K562 (cell line): ENCODE data around the gene LAMTOR4. TPM values are rescaled to one million over a fixed set of nuclear protein-coding genes. Genes with fewer than 3 reads are reported as not detected.

Experiments used
- BDP1 ChIP-seq: IDR thresholded peaks from 3 replicates; pipeline ENCODE4 v1.6.1; 2011; ENCODE audit not compliant: insufficient read length, insufficient read depth
- MTA2 ChIP-seq: fragments of 450-650 bp; IDR thresholded peaks from 2 replicates; pipeline ENCODE4 v1.6.1; 2016; ENCODE audit warnings: low read depth
- NELFE ChIP-seq: IDR thresholded peaks from 2 replicates; pipeline ENCODE4 v1.6.1; 2011; ENCODE audit warnings: mild to moderate bottlenecking; ENCODE audit not compliant: insufficient read depth, insufficient read length
- NFE2 ChIP-seq: IDR thresholded peaks from 2 replicates; pipeline ENCODE4 v1.6.1; 2014; ENCODE audit warnings: antibody characterized with exemption, low read depth
- NUFIP1 ChIP-seq: fragments of 450-650 bp; IDR thresholded peaks from 2 replicates; pipeline ENCODE4 v1.6.1; 2018; ENCODE audit not compliant: partially characterized antibody
- RAD51 ChIP-seq: fragments of 450-650 bp; IDR thresholded peaks from 2 replicates; pipeline ENCODE4 v1.7.1; 2016; ENCODE audit warnings: low read depth, mild to moderate bottlenecking, borderline replicate concordance
- RBFOX2 ChIP-seq: fragments of 200-400 bp; formaldehyde crosslinking; IDR thresholded peaks from 2 replicates; pipeline ENCODE4 v1.6.1; 2017; ENCODE audit warnings: low read depth, mild to moderate bottlenecking, low read length, moderate library complexity
- RCOR1 ChIP-seq, 2 experiments: IDR thresholded peaks; 2 replicates each; pipeline ENCODE4 v1.6.1; 2012; ENCODE audit warnings: low read depth in 2 of 2, low read length in 2 of 2, borderline replicate concordance in 1 of 2, improper control_type of control experiment in 1 of 2
- RHOXF2B ChIP-seq: fragments of 250-450 bp; sonication (Bioruptor Pico); conservative IDR thresholded peaks from 2 replicates; pipeline ENCODE4 v1.5.1; 2021
- SRF ChIP-seq, 2 experiments: fragments of 250-450, 450-650 bp in 1 of 2; sonication (Bioruptor Pico) in 1 of 2; sonication (generic) in 1 of 2; formaldehyde crosslinking; IDR thresholded peaks; 2 replicates each; pipeline versions ENCODE4 v1.5.0 to v1.5.1; 2020 to 2022; ENCODE audit warnings: mild to moderate bottlenecking in 1 of 2, missing genetic modification reagents in 1 of 2
- TAF1 ChIP-seq: IDR thresholded peaks from 2 replicates; pipeline ENCODE4 v1.6.1; 2011; ENCODE audit warnings: mild to moderate bottlenecking, low read length, moderate library complexity; ENCODE audit not compliant: insufficient read depth, control insufficient read depth, severe bottlenecking; ENCODE audit errors: extremely low read depth
- TEAD2 ChIP-seq: fragments of 450-650 bp; IDR thresholded peaks from 2 replicates; pipeline ENCODE4 v1.6.1; 2016; ENCODE audit warnings: missing genetic modification characterization, control low read depth, missing compliant biosample characterization
- ZNF408 ChIP-seq: fragments of 250-450 bp; sonication (Bioruptor Pico); IDR thresholded peaks from 2 replicates; pipeline ENCODE4 v1.4.0; 2020; ENCODE audit warnings: low read depth, mild to moderate bottlenecking, moderate library complexity
- ZZZ3 ChIP-seq: fragments of 450-650 bp; IDR thresholded peaks from 2 replicates; pipeline ENCODE4 v1.6.1; 2016; ENCODE audit warnings: antibody characterized with exemption, mild to moderate bottlenecking, moderate library complexity
- polyA plus RNA-seq, 8 experiments: library from polyadenylated mRNA; depleted of rRNA in 4 of 8; stranded (reverse) in 5 of 8; unstranded in 3 of 8; fragments of >200 nt; fragmentation: Nextera tagmentation in 2 of 8; fragmentation: Illumina TruSeq in 1 of 8; extraction: Ambion mirVana in 2 of 8; extraction: Trizol in 1 of 8; gene quantifications; 2 replicates each; pipeline versions ENCODE4 v1.2.1 to v1.2.3, GENCODE V29; 2011 to 2014; ENCODE audit warnings: inconsistent platforms in 1 of 8, missing spikeins in 1 of 8
- total RNA-seq, 7 experiments: library from RNA; depleted of rRNA in 6 of 7; stranded (reverse); fragments of >200 nt in 6 of 7; fragmentation: Illumina TruSeq in 2 of 7; extraction: Trizol in 2 of 7; gene quantifications; 2 replicates each; pipeline versions ENCODE4 v1.2.1 to v1.2.3, GENCODE V29; 2011 to 2021; ENCODE audit warnings: low replicate concordance in 1 of 7
- TF ChIP-seq, protein P1 (sequence below), 2 experiments: IDR thresholded peaks; 2 replicates each; pipeline ENCODE4 v1.6.1; 2011; ENCODE audit warnings: borderline replicate concordance in 1 of 2, control low read depth in 1 of 2, low read depth in 1 of 2, low read length in 1 of 2, mild to moderate bottlenecking in 1 of 2, mixed read lengths in 1 of 2, moderate library complexity in 1 of 2; ENCODE audit not compliant: insufficient read depth in 1 of 2, insufficient read length in 1 of 2, poor library complexity in 1 of 2, severe bottlenecking in 1 of 2; ENCODE audit errors: extremely low read depth in 1 of 2
- TF ChIP-seq, protein P2 (sequence below): fragments of 250-450 bp; sonication (Bioruptor Pico); IDR thresholded peaks from 2 replicates; pipeline ENCODE4 v1.5.0; 2021
- TF ChIP-seq, protein P3 (sequence below): fragments of 450-650 bp; IDR thresholded peaks from 2 replicates; pipeline ENCODE4 v1.6.1; 2016; ENCODE audit warnings: missing biosample characterization, missing genetic modification characterization
- TF ChIP-seq, protein P4 (sequence below), 2 experiments: fragments of 450-650 bp; IDR thresholded peaks; 2 replicates each; pipeline ENCODE4 v1.6.1; 2018; ENCODE audit warnings: mild to moderate bottlenecking in 2 of 2, low read depth in 1 of 2; ENCODE audit not compliant: partially characterized antibody in 2 of 2
- TF ChIP-seq, protein P5 (sequence below): sonication (generic); formaldehyde crosslinking; IDR thresholded peaks from 2 replicates; pipeline ENCODE4 v1.9.0; 2022; ENCODE audit warnings: mild to moderate bottlenecking, missing genetic modification reagents

Gene LAMTOR4
- total and polyA plus RNA-seq, 9 of the 15 experiments (the other 6 are each of a cell fraction or from before 2014, with no cell fraction given), result 79.6 to 314 (median 195) TPM

DNA sequence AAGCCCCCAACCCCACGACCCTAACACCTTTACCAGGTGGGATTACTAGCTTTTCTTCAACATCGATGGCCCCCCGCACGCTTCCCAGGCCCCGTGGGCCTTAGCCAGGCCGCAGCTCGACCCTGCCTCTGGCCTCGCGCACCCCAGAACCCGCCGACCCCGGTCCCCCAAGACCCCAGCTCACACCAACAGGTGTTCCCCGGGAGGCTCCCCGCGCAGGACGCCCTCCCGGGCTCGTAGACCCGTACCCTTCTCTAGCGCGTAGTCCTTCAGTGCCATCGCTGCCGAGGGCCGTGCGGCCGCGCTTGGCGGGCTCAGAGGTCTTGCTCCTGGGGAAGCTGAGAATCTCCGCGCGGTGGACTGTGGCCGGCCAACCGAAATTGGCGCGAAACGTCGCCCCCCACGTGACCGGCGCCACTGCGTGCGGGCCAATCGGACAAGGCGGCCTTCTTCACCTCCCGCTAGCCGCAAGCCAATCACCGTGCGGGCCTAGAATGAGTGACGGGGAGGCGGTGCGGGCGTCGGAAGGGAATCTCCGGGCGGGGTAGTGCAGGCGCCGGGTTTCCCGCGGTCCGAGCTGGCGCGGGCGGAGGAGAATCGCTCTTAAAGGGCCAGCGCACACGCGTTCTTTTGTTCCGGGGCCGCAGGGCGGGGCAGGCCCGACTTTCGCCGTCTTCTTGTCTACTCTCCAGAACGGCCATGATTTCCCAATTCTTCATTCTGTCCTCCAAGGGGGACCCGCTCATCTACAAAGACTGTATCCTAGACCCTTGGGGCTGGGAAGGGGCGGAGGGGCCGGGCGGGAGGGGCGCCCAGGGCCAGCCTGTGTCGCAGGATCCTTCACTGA, 47.5 kb upstream of the LAMTOR4 start, which contains the start of the genes AP4M1 and MCM7 (continued):
- TF ChIP-seq, protein P1, sequence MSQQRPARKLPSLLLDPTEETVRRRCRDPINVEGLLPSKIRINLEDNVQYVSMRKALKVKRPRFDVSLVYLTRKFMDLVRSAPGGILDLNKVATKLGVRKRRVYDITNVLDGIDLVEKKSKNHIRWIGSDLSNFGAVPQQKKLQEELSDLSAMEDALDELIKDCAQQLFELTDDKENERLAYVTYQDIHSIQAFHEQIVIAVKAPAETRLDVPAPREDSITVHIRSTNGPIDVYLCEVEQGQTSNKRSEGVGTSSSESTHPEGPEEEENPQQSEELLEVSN (IDR thresholded peaks at IDR 0.05; ENCODE audit: borderline replicate concordance in 1 of 2, extremely low read depth in 1 of 2, insufficient read depth in 1 of 2, insufficient read length in 1 of 2, low read depth in 1 of 2, low read length in 1 of 2, poor library complexity in 1 of 2, severe bottlenecking in 1 of 2), result peak; percentile 98 to 99
- TF ChIP-seq RBFOX2 (peak; percentile 98), NFE2 (no peak), TEAD2 (no peak), ZZZ3 (peak; percentile 95), BDP1 (no peak), MTA2 (no peak), NUFIP1 (no peak), RAD51 (peak; percentile 98), RCOR1 (IDR thresholded peaks at IDR 0.05; ENCODE audit: borderline replicate concordance in 1 of 2, low read depth in 2 of 2, low read length in 2 of 2) (peak in 1 of 2 experiments; percentile 64; a peak in 3 of 4 replicates), ZNF408 (CRISPR knock-in tag) (no peak), SRF (CRISPR knock-in tag; IDR thresholded peaks at IDR 0.05) (peak in 1 of 2 experiments; percentile 84; a peak in 2 of 4 replicates), NELFE (no peak), RHOXF2B (CRISPR knock-in tag) (no peak; the same call in 1 of the 2 replicates), TAF1 (peak; percentile 84)
- TF ChIP-seq, protein P2, sequence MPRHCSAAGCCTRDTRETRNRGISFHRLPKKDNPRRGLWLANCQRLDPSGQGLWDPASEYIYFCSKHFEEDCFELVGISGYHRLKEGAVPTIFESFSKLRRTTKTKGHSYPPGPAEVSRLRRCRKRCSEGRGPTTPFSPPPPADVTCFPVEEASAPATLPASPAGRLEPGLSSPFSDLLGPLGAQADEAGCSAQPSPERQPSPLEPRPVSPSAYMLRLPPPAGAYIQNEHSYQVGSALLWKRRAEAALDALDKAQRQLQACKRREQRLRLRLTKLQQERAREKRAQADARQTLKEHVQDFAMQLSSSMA (CRISPR knock-in tag), result no peak
- TF ChIP-seq, protein P3, sequence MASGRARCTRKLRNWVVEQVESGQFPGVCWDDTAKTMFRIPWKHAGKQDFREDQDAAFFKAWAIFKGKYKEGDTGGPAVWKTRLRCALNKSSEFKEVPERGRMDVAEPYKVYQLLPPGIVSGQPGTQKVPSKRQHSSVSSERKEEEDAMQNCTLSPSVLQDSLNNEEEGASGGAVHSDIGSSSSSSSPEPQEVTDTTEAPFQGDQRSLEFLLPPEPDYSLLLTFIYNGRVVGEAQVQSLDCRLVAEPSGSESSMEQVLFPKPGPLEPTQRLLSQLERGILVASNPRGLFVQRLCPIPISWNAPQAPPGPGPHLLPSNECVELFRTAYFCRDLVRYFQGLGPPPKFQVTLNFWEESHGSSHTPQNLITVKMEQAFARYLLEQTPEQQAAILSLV, result no peak
- TF ChIP-seq, protein P4, sequence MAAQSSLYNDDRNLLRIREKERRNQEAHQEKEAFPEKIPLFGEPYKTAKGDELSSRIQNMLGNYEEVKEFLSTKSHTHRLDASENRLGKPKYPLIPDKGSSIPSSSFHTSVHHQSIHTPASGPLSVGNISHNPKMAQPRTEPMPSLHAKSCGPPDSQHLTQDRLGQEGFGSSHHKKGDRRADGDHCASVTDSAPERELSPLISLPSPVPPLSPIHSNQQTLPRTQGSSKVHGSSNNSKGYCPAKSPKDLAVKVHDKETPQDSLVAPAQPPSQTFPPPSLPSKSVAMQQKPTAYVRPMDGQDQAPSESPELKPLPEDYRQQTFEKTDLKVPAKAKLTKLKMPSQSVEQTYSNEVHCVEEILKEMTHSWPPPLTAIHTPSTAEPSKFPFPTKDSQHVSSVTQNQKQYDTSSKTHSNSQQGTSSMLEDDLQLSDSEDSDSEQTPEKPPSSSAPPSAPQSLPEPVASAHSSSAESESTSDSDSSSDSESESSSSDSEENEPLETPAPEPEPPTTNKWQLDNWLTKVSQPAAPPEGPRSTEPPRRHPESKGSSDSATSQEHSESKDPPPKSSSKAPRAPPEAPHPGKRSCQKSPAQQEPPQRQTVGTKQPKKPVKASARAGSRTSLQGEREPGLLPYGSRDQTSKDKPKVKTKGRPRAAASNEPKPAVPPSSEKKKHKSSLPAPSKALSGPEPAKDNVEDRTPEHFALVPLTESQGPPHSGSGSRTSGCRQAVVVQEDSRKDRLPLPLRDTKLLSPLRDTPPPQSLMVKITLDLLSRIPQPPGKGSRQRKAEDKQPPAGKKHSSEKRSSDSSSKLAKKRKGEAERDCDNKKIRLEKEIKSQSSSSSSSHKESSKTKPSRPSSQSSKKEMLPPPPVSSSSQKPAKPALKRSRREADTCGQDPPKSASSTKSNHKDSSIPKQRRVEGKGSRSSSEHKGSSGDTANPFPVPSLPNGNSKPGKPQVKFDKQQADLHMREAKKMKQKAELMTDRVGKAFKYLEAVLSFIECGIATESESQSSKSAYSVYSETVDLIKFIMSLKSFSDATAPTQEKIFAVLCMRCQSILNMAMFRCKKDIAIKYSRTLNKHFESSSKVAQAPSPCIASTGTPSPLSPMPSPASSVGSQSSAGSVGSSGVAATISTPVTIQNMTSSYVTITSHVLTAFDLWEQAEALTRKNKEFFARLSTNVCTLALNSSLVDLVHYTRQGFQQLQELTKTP (IDR thresholded peaks at IDR 0.05; ENCODE audit: low read depth in 1 of 2, partially characterized antibody in 2 of 2), result no peak
- TF ChIP-seq, protein P5, sequence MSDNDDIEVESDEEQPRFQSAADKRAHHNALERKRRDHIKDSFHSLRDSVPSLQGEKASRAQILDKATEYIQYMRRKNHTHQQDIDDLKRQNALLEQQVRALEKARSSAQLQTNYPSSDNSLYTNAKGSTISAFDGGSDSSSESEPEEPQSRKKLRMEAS (CRISPR knock-in tag), result peak; percentile 97
